Upper lobe of left lung (tissue), 4 donors: ENCODE data around the gene GSTO1.
A peak's percentile ranks its signal among the peaks of the same experiment; 100 is the strongest.

ENCODE experiments used
- CTCF ChIP-seq, 6 experiments: fragments of 450-650 bp in 4 of 6; fragments of 200-600 bp in 2 of 6; sonication (generic) in 2 of 6; IDR thresholded peaks; one replicate each; pipeline ENCODE4 v1.5.1; 2016 to 2019; ENCODE audit warnings: antibody characterized with exemption in 6 of 6
- POLR2A ChIP-seq, 4 donors: fragments of 450-650 bp; IDR thresholded peaks; one replicate each; pipeline ENCODE4 v1.5.1; 2016 to 2017; ENCODE audit warnings: antibody characterized with exemption in 4 of 4, mild to moderate bottlenecking in 2 of 4
- POLR2AphosphoS5 ChIP-seq, 2 donors: sonication (generic); formaldehyde crosslinking; IDR thresholded peaks; one replicate each; pipeline ENCODE4 v1.5.1; 2017; ENCODE audit warnings: antibody characterized with exemption in 2 of 2

GRCh38 chr10:104297697-104298660 is 43.3 kb downstream of the GSTO1 start:
- TF ChIP-seq POLR2A (IDR thresholded peaks at IDR 0.05) = no peak
- TF ChIP-seq CTCF (IDR thresholded peaks at IDR 0.05) = peak in 2 of 6 experiments; percentile 19 to 27
- TF ChIP-seq POLR2AphosphoS5 (IDR thresholded peaks at IDR 0.05) = no peak
